H7 (cell line): ENCODE measurements around the gene MZB1. TPM values are rescaled to one million over a fixed set of nuclear protein-coding genes. Genes with fewer than 3 reads are reported as not detected.

Experiments
- DNase-seq: peaks from one replicate; pipeline ENCODE4 v3.0.0; 2012
- H3K27me3 ChIP-seq: 2 replicates; pipeline ENCODE4 v1.6.0; 2011; ENCODE audit warnings: mild to moderate bottlenecking, low read length; ENCODE audit not compliant: control insufficient read depth, insufficient read depth
- H3K36me3 ChIP-seq: replicated peaks from 2 replicates; pipeline ENCODE4 v1.5.1; 2011; ENCODE audit warnings: low read length; ENCODE audit not compliant: control insufficient read depth, insufficient read depth
- H3K4me3 ChIP-seq: 2 replicates; pipeline ENCODE4 v1.5.1; 2011; ENCODE audit warnings: low read depth, mild to moderate bottlenecking, control low read depth, low read length, moderate library complexity; ENCODE audit not compliant: insufficient read depth
- total RNA-seq: library from RNA; depleted of rRNA; stranded (reverse); fragments of >200 nt; shearing (Covaris generic); gene quantifications from 2 replicates; pipeline ENCODE4 v1.2.3, GENCODE V29; 2014; rRNA removed

Gene MZB1
- total RNA-seq, result 0.18 TPM in 1 of 2 replicates, not detected in the other

GRCh38 chr5:139389701-139390638 is at the start of gene MZB1:
MZB1 (minus strand) TSS chr5:139389913; CDS start chr5:139389856, 57 bp downstream.
- no peaks in the 10 kb centered on the region for H3K36me3 ChIP-seq
- no peak for DNase-seq
- H3K4me3 ChIP-seq, result no peak within 1 kb of the TSS
- H3K27me3 ChIP-seq, result peaks cover 23% of the 10 kb centered on the region

- Histone ChIP-seq H3K4me3 (peak within 1 kb of the TSS; percentile 83), H3K27me3 (no peaks in the 10 kb centered on the region; the same call in 1 of the 2 replicates), H3K36me3 (peaks cover under 1% of the 10 kb centered on the region)
- peak; percentile 97 for DNase-seq
Observed at GRCh38 chr5:139439013-139439903, 49.5 kb upstream of the MZB1 start, which contains the start of gene DNAJC18. DNAJC18 (minus strand) TSS chr5:139439525; CDS start chr5:139439445, 80 bp downstream.

- Histone ChIP-seq H3K27me3 (no peaks in the 10 kb centered on the region; the same call in 1 of the 2 replicates), H3K4me3 (peak overlapping the region; percentile 83), H3K36me3 (peaks cover 1% of the 10 kb centered on the region)
- DNase-seq, result no peak
Observed at GRCh38 chr5:139438707-139439012, 48.9 kb upstream of the MZB1 start.

- DNase-seq, result no peak
- no peaks in the 10 kb centered on the region for H3K27me3 ChIP-seq
- peaks cover 3% of the 10 kb centered on the region for H3K36me3 ChIP-seq
- H3K4me3 ChIP-seq, result no peak overlapping the region
Observed at GRCh38 chr5:139435676-139436075, 46.0 kb upstream of the MZB1 start.

- Histone ChIP-seq H3K4me3 (no peak overlapping the region), H3K27me3 (no peaks in the 10 kb centered on the region), H3K36me3 (peaks cover 3% of the 10 kb centered on the region)
- DNase-seq, result no peak
Observed at GRCh38 chr5:139431706-139432105, 42.0 kb upstream of the MZB1 start.

- Histone ChIP-seq H3K36me3 (peaks cover 5% of the 10 kb centered on the region), H3K27me3 (no peaks in the 10 kb centered on the region), H3K4me3 (no peak overlapping the region)
- no peak for DNase-seq
Observed at GRCh38 chr5:139430015-139430414, 40.3 kb upstream of the MZB1 start.

- no peak for DNase-seq
- H3K36me3 ChIP-seq, result peaks cover 3% of the 10 kb centered on the region
- H3K27me3 ChIP-seq, result no peaks in the 10 kb centered on the region
- H3K4me3 ChIP-seq, result no peak overlapping the region
Observed at GRCh38 chr5:139426203-139426885, 36.6 kb upstream of the MZB1 start.

GRCh38 chr5:139425497-139425896 is 35.8 kb upstream of the MZB1 start:
- DNase-seq, result no peak
- peaks cover 3% of the 10 kb centered on the region for H3K36me3 ChIP-seq

GRCh38 chr5:139422307-139422893 is 32.7 kb upstream of the MZB1 start:
- Histone ChIP-seq H3K36me3 (peaks cover 3% of the 10 kb centered on the region), H3K4me3 (no peak overlapping the region), H3K27me3 (no peaks in the 10 kb centered on the region)
- DNase-seq, result peak; percentile 82

More at GRCh38 chr5:139425497-139425896, 35.8 kb upstream of the MZB1 start:
- Histone ChIP-seq H3K27me3 (no peaks in the 10 kb centered on the region), H3K4me3 (no peak overlapping the region)

- Histone ChIP-seq H3K36me3 (peaks cover 1% of the 10 kb centered on the region), H3K27me3 (no peaks in the 10 kb centered on the region), H3K4me3 (no peak overlapping the region)
- DNase-seq, result peak; percentile 52
Observed at GRCh38 chr5:139419226-139420192, 29.8 kb upstream of the MZB1 start.

GRCh38 chr5:139418793-139419192 is 29.1 kb upstream of the MZB1 start:
- H3K4me3 ChIP-seq, result no peak overlapping the region
- H3K27me3 ChIP-seq, result no peaks in the 10 kb centered on the region
- DNase-seq, result no peak
- no peaks in the 10 kb centered on the region; the same call in 1 of the 2 replicates for H3K36me3 ChIP-seq

- no peak for DNase-seq
- Histone ChIP-seq H3K4me3 (no peak overlapping the region), H3K27me3 (no peaks in the 10 kb centered on the region), H3K36me3 (peaks cover 1% of the 10 kb centered on the region; the same call in 1 of the 2 replicates)
Observed at GRCh38 chr5:139417214-139417613, 27.5 kb upstream of the MZB1 start.

GRCh38 chr5:139416651-139417050 is 26.9 kb upstream of the MZB1 start:
- DNase-seq, result no peak
- Histone ChIP-seq H3K27me3 (no peaks in the 10 kb centered on the region), H3K4me3 (no peak overlapping the region), H3K36me3 (peaks cover 1% of the 10 kb centered on the region; the same call in 1 of the 2 replicates)
